HL-60 (cell line): ENCODE results near the gene ADARB1.
A peak's percentile ranks its signal among the peaks of the same experiment; 100 is the strongest.

Experiments
- DNase-seq, 2 experiments: peaks; one replicate each; pipeline ENCODE4 v3.0.0-alpha.2; 2010 to 2020; ENCODE audit warnings: low read depth in 1 of 2, low spot score in 1 of 2
- H3K27ac ChIP-seq: fragments of 250-450 bp; sonication (Bioruptor Pico); replicated peaks from 2 replicates; pipeline ENCODE4 v1.5.1; 2020; ENCODE audit warnings: mild to moderate bottlenecking, moderate library complexity
- H3K27me3 ChIP-seq: fragments of 250-450 bp; sonication (Bioruptor Pico); 2 replicates; pipeline ENCODE4 v1.5.1; 2021; ENCODE audit warnings: mild to moderate bottlenecking, moderate library complexity; ENCODE audit not compliant: insufficient read depth, poor library complexity, severe bottlenecking
- H3K4me3 ChIP-seq: replicated peaks from 2 replicates; pipeline ENCODE4 v1.5.1; 2011; ENCODE audit warnings: mild to moderate bottlenecking, control low read depth, low read length; ENCODE audit not compliant: insufficient read depth
- GABPA ChIP-seq: IDR thresholded peaks from 2 replicates; pipeline ENCODE4 v1.6.1; 2012; ENCODE audit warnings: low read depth
- POLR2AphosphoS5 ChIP-seq: IDR thresholded peaks from 2 replicates; pipeline ENCODE4 v1.6.1; 2012; ENCODE audit warnings: low read depth
- SPI1 ChIP-seq: IDR thresholded peaks from 2 replicates; pipeline ENCODE4 v1.6.1; 2012; ENCODE audit warnings: low read depth, mild to moderate bottlenecking, borderline replicate concordance
- long read RNA-seq: library from polyadenylated mRNA; unstranded; transcript quantifications from one replicate; pipeline ENCODE4 v2.0.0, GENCODE V29; 2020
- TF ChIP-seq, protein P1 (sequence below): IDR thresholded peaks from one replicate; pipeline ENCODE4 v1.5.1; 2011; ENCODE audit warnings: low read length, control low read depth, inconsistent platforms; ENCODE audit not compliant: insufficient read depth
- TF ChIP-seq, protein P2 (sequence below): IDR thresholded peaks from 2 replicates; pipeline ENCODE4 v1.6.1; 2012; ENCODE audit warnings: low read depth; ENCODE audit not compliant: insufficient replicate concordance

Gene ADARB1, protein sequence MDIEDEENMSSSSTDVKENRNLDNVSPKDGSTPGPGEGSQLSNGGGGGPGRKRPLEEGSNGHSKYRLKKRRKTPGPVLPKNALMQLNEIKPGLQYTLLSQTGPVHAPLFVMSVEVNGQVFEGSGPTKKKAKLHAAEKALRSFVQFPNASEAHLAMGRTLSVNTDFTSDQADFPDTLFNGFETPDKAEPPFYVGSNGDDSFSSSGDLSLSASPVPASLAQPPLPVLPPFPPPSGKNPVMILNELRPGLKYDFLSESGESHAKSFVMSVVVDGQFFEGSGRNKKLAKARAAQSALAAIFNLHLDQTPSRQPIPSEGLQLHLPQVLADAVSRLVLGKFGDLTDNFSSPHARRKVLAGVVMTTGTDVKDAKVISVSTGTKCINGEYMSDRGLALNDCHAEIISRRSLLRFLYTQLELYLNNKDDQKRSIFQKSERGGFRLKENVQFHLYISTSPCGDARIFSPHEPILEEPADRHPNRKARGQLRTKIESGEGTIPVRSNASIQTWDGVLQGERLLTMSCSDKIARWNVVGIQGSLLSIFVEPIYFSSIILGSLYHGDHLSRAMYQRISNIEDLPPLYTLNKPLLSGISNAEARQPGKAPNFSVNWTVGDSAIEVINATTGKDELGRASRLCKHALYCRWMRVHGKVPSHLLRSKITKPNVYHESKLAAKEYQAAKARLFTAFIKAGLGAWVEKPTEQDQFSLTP
- long read RNA-seq, partial matches to known transcripts = 5 of 26 reads
- long read RNA-seq, other reads (novel, unspliced or antisense) = 21 of 26 reads

DNA sequence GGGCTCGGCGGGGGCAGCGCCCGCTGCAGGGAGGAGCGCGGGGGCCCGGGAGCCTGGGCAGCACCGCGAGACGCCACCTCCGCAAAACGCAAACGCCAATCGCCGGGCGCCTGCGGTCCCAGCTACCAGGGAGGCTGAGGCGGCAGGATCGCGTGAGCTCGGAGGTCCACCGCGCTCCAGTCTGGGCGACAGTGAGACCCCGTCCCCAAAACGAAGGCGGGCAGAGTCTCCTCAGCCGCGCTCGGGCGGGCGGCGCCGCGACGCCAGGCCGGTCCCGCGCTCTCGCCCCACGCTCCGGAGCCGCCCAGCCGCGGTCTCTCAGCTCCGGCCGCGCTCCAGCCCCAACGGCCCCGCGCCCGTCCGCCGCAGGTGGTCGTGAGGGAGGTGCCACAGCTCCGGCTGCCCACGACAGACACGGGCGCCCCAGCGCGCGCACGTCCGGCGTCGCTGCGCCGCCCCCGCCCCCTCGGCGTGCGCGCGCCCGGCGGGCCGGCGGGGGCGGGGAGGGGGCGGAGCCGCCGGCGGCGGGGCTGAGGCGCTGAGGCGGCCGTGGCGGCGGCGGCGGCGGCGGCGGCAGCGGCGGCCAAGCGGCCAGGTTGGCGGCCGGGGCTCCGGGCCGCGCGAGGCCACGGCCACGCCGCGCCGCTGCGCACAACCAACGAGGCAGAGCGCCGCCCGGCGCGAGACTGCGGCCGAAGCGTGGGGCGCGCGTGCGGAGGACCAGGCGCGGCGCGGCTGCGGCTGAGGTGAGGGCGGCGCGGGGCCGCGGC, at the start of gene ADARB1:
Gene ADARB1, plus strand, starts transcription at position 533 of the 770 bp plus-strand sequence. CDS start 97,077 bp downstream, outside the sequence.
- peak within 1 kb of the TSS; percentile 75 for H3K4me3 ChIP-seq
- peak; percentile 27; the same call in 1 of the 2 replicates for TF ChIP-seq POLR2AphosphoS5
- TF ChIP-seq, protein P1, sequence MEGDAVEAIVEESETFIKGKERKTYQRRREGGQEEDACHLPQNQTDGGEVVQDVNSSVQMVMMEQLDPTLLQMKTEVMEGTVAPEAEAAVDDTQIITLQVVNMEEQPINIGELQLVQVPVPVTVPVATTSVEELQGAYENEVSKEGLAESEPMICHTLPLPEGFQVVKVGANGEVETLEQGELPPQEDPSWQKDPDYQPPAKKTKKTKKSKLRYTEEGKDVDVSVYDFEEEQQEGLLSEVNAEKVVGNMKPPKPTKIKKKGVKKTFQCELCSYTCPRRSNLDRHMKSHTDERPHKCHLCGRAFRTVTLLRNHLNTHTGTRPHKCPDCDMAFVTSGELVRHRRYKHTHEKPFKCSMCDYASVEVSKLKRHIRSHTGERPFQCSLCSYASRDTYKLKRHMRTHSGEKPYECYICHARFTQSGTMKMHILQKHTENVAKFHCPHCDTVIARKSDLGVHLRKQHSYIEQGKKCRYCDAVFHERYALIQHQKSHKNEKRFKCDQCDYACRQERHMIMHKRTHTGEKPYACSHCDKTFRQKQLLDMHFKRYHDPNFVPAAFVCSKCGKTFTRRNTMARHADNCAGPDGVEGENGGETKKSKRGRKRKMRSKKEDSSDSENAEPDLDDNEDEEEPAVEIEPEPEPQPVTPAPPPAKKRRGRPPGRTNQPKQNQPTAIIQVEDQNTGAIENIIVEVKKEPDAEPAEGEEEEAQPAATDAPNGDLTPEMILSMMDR = no peak
- H3K27ac ChIP-seq = no peak within 1 kb of the TSS
- peak in 1 of 2 experiments; percentile 23 for DNase-seq
- peaks cover 11% of the 10 kb centered on the region for H3K27me3 ChIP-seq

DNA sequence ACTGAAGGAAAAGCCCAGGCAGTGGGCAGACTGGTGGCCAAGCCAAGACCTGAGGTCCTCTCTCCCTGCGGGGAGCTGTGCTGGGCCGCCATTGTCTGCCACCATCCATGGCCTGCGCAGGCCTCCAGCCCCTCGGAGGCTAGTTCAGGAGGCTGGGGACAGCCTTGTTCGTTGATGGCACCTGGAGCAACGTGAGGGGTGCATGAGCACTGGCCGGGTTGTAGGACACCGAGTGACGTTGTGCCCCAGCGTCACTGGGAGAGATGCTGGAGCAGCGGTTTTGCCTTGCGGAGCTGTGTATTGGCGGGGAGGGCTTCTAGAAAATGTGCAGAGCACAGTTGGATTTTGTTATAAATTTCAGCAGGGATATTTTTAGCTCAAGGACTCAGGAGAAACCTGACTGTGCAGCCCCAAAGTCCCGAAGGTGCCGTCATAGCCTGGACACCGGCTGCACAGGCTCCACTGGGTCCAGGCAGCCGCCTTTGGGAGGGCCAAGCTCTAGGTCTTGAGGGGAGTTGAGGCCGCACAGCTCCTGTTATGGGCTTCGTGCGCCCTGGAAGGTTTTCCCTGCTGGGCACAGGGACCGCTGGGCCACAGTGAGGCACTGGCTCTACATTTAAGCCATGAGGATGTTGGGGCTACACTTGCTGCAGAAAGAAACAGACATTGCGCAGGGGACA, 48.2 kb upstream of the ADARB1 start:
- H3K27me3 ChIP-seq = peaks cover 17% of the 10 kb centered on the region
- no peak for TF ChIP-seq GABPA
- TF ChIP-seq SPI1 = no peak
- TF ChIP-seq, protein P1 = no peak
- TF ChIP-seq, protein P2, sequence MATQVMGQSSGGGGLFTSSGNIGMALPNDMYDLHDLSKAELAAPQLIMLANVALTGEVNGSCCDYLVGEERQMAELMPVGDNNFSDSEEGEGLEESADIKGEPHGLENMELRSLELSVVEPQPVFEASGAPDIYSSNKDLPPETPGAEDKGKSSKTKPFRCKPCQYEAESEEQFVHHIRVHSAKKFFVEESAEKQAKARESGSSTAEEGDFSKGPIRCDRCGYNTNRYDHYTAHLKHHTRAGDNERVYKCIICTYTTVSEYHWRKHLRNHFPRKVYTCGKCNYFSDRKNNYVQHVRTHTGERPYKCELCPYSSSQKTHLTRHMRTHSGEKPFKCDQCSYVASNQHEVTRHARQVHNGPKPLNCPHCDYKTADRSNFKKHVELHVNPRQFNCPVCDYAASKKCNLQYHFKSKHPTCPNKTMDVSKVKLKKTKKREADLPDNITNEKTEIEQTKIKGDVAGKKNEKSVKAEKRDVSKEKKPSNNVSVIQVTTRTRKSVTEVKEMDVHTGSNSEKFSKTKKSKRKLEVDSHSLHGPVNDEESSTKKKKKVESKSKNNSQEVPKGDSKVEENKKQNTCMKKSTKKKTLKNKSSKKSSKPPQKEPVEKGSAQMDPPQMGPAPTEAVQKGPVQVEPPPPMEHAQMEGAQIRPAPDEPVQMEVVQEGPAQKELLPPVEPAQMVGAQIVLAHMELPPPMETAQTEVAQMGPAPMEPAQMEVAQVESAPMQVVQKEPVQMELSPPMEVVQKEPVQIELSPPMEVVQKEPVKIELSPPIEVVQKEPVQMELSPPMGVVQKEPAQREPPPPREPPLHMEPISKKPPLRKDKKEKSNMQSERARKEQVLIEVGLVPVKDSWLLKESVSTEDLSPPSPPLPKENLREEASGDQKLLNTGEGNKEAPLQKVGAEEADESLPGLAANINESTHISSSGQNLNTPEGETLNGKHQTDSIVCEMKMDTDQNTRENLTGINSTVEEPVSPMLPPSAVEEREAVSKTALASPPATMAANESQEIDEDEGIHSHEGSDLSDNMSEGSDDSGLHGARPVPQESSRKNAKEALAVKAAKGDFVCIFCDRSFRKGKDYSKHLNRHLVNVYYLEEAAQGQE = no peak
- TF ChIP-seq POLR2AphosphoS5 = no peak
- no peak overlapping the region for H3K4me3 ChIP-seq
- H3K27ac ChIP-seq = no peak overlapping the region
- no peak for DNase-seq

DNA sequence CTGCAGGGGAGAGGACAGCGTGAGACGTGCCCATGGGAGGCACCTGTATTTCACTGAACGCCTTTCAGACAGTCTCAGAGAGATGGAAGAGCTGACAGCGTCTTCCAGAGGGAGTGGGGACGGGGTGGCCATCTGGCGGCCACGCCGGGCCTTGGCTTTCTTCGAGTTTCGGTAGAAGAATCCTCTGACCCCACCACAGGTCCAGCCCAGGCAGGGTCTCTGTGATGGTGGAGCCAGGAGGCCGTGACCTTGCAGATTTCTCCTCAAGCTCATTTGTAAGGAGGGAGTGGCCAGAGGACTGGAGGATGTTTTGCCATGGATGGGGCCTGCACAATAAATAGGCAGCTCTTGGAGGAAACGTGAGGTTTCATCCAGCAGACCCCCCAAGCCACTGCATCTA, 47.6 kb upstream of the ADARB1 start:
- DNase-seq = no peak
- Histone ChIP-seq H3K4me3 (no peak overlapping the region), H3K27me3 (peaks cover 23% of the 10 kb centered on the region), H3K27ac (no peak overlapping the region)
- TF ChIP-seq, protein P2 = no peak
- TF ChIP-seq, protein P1 = no peak
- TF ChIP-seq GABPA (no peak), SPI1 (no peak), POLR2AphosphoS5 (no peak)
